OCI-LY1 (cell line): ENCODE measurements around the gene CDR2.

ENCODE experiments used
- H2AFZ ChIP-seq: fragments of 200-600 bp; sonication (generic), shearing (Covaris generic); 2 replicates; pipeline ENCODE4 v1.6.0; 2014; ENCODE audit warnings: antibody characterized with exemption, mild to moderate bottlenecking, low read length
- H3F3A ChIP-seq: fragments of 200-600 bp; sonication (generic), shearing (Covaris generic); 2 replicates; pipeline ENCODE4 v1.6.0; 2014; ENCODE audit warnings: mild to moderate bottlenecking, antibody characterized with exemption, low read length, moderate library complexity; ENCODE audit not compliant: insufficient read depth
- H3K27ac ChIP-seq: fragments of 200-600 bp; sonication (generic); 2 replicates; pipeline ENCODE4 v1.5.1; 2014; ENCODE audit warnings: low read length, mixed run types, mild to moderate bottlenecking, low read depth; ENCODE audit not compliant: poor library complexity, severe bottlenecking
- H3K27me3 ChIP-seq: fragments of 200-600 bp; sonication (generic); 2 replicates; pipeline ENCODE4 v1.6.0; 2014; ENCODE audit warnings: antibody characterized with exemption, mild to moderate bottlenecking, low read length, moderate library complexity; ENCODE audit not compliant: insufficient read depth
- H3K36me3 ChIP-seq: fragments of 200-600 bp; sonication (generic); 2 replicates; pipeline ENCODE4 v1.6.1; 2014; ENCODE audit warnings: mild to moderate bottlenecking, antibody characterized with exemption, low read length, moderate library complexity, mixed read lengths; ENCODE audit not compliant: insufficient read depth
- H3K4me1 ChIP-seq: fragments of 200-600 bp; sonication (generic); 2 replicates; pipeline ENCODE4 v1.5.1; 2014; ENCODE audit warnings: mild to moderate bottlenecking, low read length, moderate library complexity; ENCODE audit not compliant: insufficient read depth, severe bottlenecking
- H3K4me2 ChIP-seq: fragments of 200-600 bp; sonication (generic), shearing (Covaris generic); 2 replicates; pipeline ENCODE4 v1.6.1; 2014; ENCODE audit warnings: low read length
- H3K4me3 ChIP-seq: fragments of 200-600 bp; sonication (generic); 2 replicates; pipeline ENCODE4 v1.5.1; 2014; ENCODE audit warnings: low read length, low read depth, mild to moderate bottlenecking, mixed read lengths; ENCODE audit not compliant: poor library complexity, severe bottlenecking
- H3K79me2 ChIP-seq: fragments of 200-600 bp; shearing (Covaris generic); 2 replicates; pipeline ENCODE4 v1.6.1; 2016; ENCODE audit warnings: mixed run types, low read length, mixed read lengths; ENCODE audit not compliant: insufficient read depth
- H3K9ac ChIP-seq: fragments of 200-600 bp; sonication (generic), shearing (Covaris generic); 2 replicates; pipeline ENCODE4 v1.6.1; 2014; ENCODE audit warnings: mild to moderate bottlenecking, low read length, mixed read lengths
- H3K9me2 ChIP-seq: fragments of 200-600 bp; sonication (generic), shearing (Covaris generic); 2 replicates; pipeline ENCODE4 v1.6.1; 2014; ENCODE audit warnings: low read depth, mild to moderate bottlenecking, low read length, mixed read lengths
- H3K9me3 ChIP-seq: fragments of 200-600 bp; shearing (Covaris generic); 2 replicates; pipeline ENCODE4 v1.6.1; 2014; ENCODE audit warnings: low read length, mixed read lengths
- H4K20me1 ChIP-seq: fragments of 200-600 bp; sonication (generic), shearing (Covaris generic); 2 replicates; pipeline ENCODE4 v1.6.0; 2016; ENCODE audit warnings: mild to moderate bottlenecking, low read length; ENCODE audit not compliant: insufficient read depth
- EZH2 ChIP-seq: fragments of 200-600 bp; sonication (generic), shearing (Covaris generic); IDR thresholded peaks from 2 replicates; pipeline ENCODE4 v1.8.0; 2017; ENCODE audit warnings: borderline replicate concordance, mixed run types, mild to moderate bottlenecking, antibody characterized with exemption, low read length, moderate library complexity, mixed read lengths
- TF ChIP-seq, protein P1 (sequence below): fragments of 200-600 bp; sonication (generic), shearing (Covaris generic); IDR thresholded peaks from 2 replicates; pipeline ENCODE4 v1.5.1; 2017; ENCODE audit warnings: mild to moderate bottlenecking, antibody characterized with exemption, low read length, moderate library complexity, mixed read lengths

CDR2 gene

DNA sequence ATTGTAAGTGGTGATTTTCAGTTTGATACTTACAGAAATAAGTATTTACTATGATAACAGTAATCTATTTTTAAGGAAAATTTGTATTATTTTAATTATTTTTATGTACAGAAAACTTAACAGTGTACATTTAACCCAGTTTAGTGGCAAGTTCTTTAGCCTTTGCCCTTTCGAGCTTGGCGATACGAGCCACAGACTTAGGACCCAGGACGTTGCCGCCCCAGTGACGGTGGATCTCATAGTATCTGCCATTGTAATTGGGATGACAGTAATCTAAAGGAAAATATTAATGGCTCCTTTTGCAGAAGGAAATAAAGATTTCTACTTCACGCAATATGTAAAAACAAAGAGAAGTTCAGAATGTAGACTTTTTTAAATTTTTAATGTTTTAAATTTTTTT, 5.2 kb upstream of the CDR2 start:
- Histone ChIP-seq H3K4me3 (no peak overlapping the region), H3F3A (no peaks in the 10 kb centered on the region), H3K79me2 (no peaks in the 10 kb centered on the region), H2AFZ (no peak overlapping the region), H3K9me2 (no peaks in the 10 kb centered on the region), H3K27me3 (no peaks in the 10 kb centered on the region), H3K27ac (no peak overlapping the region), H3K9me3 (no peaks in the 10 kb centered on the region), H4K20me1 (no peaks in the 10 kb centered on the region), H3K4me2 (no peak overlapping the region), H3K4me1 (peaks cover 11% of the 10 kb centered on the region), H3K9ac (no peak overlapping the region), H3K36me3 (no peaks in the 10 kb centered on the region)
- TF ChIP-seq, protein P1, sequence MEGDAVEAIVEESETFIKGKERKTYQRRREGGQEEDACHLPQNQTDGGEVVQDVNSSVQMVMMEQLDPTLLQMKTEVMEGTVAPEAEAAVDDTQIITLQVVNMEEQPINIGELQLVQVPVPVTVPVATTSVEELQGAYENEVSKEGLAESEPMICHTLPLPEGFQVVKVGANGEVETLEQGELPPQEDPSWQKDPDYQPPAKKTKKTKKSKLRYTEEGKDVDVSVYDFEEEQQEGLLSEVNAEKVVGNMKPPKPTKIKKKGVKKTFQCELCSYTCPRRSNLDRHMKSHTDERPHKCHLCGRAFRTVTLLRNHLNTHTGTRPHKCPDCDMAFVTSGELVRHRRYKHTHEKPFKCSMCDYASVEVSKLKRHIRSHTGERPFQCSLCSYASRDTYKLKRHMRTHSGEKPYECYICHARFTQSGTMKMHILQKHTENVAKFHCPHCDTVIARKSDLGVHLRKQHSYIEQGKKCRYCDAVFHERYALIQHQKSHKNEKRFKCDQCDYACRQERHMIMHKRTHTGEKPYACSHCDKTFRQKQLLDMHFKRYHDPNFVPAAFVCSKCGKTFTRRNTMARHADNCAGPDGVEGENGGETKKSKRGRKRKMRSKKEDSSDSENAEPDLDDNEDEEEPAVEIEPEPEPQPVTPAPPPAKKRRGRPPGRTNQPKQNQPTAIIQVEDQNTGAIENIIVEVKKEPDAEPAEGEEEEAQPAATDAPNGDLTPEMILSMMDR, result no peak
- TF ChIP-seq EZH2, result no peak

DNA sequence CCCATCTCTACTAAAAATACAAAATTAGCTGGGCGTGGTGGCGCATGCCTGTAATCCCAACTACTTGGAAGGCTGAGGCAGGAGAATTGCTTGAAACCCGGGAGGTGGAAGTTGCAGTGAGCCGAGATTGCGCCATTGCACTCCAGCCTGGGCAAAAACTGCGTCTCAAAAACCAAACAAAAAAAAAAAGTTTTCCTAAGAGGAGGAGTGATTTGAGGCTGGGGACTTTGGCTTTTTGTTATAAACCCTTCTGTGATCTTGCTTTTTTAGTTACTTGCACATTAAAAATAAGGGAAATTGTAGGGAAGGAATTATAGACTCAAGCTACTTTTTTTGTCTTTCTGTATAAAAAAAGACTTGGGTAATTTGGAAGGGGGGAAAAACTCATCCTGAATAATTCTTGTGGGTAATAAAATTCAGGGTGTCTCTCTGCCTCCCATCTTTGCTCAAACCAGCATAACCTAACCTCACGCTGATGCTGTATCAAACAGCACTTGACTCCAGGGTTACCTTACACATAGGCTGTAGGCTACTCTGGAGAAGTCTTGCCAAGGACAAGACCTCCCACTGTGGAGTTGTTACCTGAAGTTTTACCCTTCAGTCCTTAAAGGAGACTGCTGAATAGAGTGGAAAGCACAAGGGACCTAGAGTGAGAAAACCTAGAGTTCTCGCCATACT, 1.7 kb upstream of the CDR2 start:
- Histone ChIP-seq H3F3A (no peaks in the 10 kb centered on the region), H3K4me1 (peaks cover 33% of the 10 kb centered on the region), H2AFZ (no peak overlapping the region), H3K27me3 (no peaks in the 10 kb centered on the region), H3K79me2 (peaks cover 26% of the 10 kb centered on the region), H3K4me2 (no peak overlapping the region), H3K27ac (no peak overlapping the region), H4K20me1 (no peaks in the 10 kb centered on the region), H3K9ac (no peak overlapping the region), H3K36me3 (peaks cover 6% of the 10 kb centered on the region; the same call in 1 of the 2 replicates), H3K4me3 (no peak overlapping the region), H3K9me3 (no peaks in the 10 kb centered on the region), H3K9me2 (no peaks in the 10 kb centered on the region)
- TF ChIP-seq, protein P1, result no peak
- no peak for TF ChIP-seq EZH2

DNA sequence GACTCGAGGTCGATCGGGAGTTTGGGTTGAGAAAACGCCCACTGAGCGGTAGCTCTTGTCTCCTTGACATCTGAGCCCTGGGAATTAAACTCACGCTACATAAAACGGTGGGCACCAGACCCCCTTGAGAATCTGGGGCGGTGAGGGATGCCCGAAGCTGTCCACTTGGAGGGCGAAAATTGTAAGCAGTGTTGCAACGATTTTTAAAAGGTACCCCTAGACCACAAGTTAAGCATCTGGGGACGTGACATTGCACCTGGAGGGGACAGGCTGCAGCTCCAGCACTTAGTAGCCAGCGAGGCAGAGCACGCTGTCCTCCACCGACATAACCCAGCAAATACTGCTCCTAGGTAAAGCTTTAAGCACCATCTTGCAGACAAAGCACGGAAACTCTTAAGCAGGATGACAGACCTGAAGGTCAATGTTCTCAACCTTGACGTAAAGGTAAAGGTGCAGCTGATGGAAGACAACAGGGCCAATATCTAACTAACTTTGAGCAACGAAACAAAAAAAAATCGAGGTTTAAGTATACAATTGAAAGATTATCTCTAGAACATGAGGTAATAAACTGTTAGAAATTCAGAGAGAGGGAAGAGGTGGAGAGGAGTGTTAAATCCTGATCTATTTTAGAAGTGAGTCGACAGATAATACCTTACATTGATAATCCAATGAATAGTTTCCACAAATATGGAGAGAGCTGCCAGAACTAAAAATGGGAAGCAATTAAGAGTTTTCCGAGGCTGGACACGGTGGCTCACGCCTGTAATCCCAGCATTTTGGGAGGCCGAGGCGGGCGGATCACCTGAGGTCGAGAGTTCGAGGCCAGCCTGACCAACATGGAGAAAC, 921 bp upstream of the CDR2 start:
- peak overlapping the region; percentile 87 for H3K4me2 ChIP-seq
- H3K79me2 ChIP-seq, result peaks cover 30% of the 10 kb centered on the region
- no peaks in the 10 kb centered on the region for H3F3A ChIP-seq
- no peak overlapping the region for H3K27ac ChIP-seq
- no peaks in the 10 kb centered on the region for H4K20me1 ChIP-seq
- H3K9me3 ChIP-seq, result no peaks in the 10 kb centered on the region
- peaks cover 39% of the 10 kb centered on the region for H3K4me1 ChIP-seq
- no peaks in the 10 kb centered on the region for H3K9me2 ChIP-seq
- H3K4me3 ChIP-seq, result peak overlapping the region; percentile 93
- peaks cover 7% of the 10 kb centered on the region; the same call in 1 of the 2 replicates for H3K36me3 ChIP-seq
- TF ChIP-seq EZH2, result no peak
- TF ChIP-seq, protein P1, result no peak
- H2AFZ ChIP-seq, result 0 out of 2 replicates have a peak overlapping the region, but pooled peaks have one; percentile 19
- H3K27me3 ChIP-seq, result no peaks in the 10 kb centered on the region
- H3K9ac ChIP-seq, result peak overlapping the region; percentile 78
